Measurements from ENCODE around the gene OR51B5. TPM values are rescaled to one million over a fixed set of nuclear protein-coding genes. Genes with fewer than 3 reads are reported as not detected.

The OR51B5 gene
- total and polyA plus RNA-seq, 2 of the 4 experiments (the other 2 are of a cell fraction): 0.09 to 0.54 TPM

- no peak overlapping the region for H3K4ac ChIP-seq (ENCODE audit: low read depth, low read length)
- no peak overlapping the region for H3K9ac ChIP-seq (ENCODE audit: low read depth, low read length)
- BruUV-seq (replicated peaks): no TSS peak
- no peaks in the 10 kb centered on the region for H3K79me1 ChIP-seq (ENCODE audit: low read depth in 1 of 2, low read length in 2 of 2)
- no peak overlapping the region for H3K4me3 ChIP-seq (ENCODE audit: insufficient read depth, low read depth, low read length)
- no peak overlapping the region for H3K23ac ChIP-seq (ENCODE audit: low read depth, low read length)
- no peaks in the 10 kb centered on the region for H4K20me1 ChIP-seq (ENCODE audit: insufficient read depth, low read length)
- H3K9me1 ChIP-seq (ENCODE audit: insufficient read depth, low read length): no peaks in the 10 kb centered on the region
- H2BK20ac ChIP-seq (ENCODE audit: low read depth, low read length): no peak overlapping the region
- no peak overlapping the region for H3K18ac ChIP-seq (ENCODE audit: low read depth, low read length)
- H3K27me3 ChIP-seq (ENCODE audit: control insufficient read depth, insufficient read depth, low read length): no peaks in the 10 kb centered on the region
- H3K9me3 ChIP-seq (ENCODE audit: control insufficient read depth, insufficient read depth, low read length): no peaks in the 10 kb centered on the region
- H3K56ac ChIP-seq (ENCODE audit: extremely low read depth, insufficient read depth, low read length): no peak overlapping the region
- no peak overlapping the region for H4K5ac ChIP-seq (ENCODE audit: low read depth, low read length)
- TF ChIP-seq RFX5 (IDR thresholded peaks at IDR 0.05; ENCODE audit: low read depth, low read length) (no peak), CTCF (conservative IDR thresholded peaks at IDR 0.05; ENCODE audit: low read depth, low read length) (peak; percentile 89), SMC3 (IDR thresholded peaks at IDR 0.05; ENCODE audit: low read depth, low read length) (peak; percentile 98), POLR2A (IDR thresholded peaks at IDR 0.05; ENCODE audit: low read depth, low read length) (0 out of 2 replicates have a peak, but pooled peaks have one; percentile 34), RAD21 (IDR thresholded peaks at IDR 0.05; ENCODE audit: low read length) (peak; percentile 98), MXI1 (IDR thresholded peaks at IDR 0.05; ENCODE audit: borderline replicate concordance, low read depth, low read length) (no peak)
- in situ Hi-C loops (cut with MboI; ENCODE audit: low sequenced_read_pairs): loop anchor here (5.0 to 10.0 kb wide), 2 partner anchors 259 to 746 kb away; partner anchors contain the start of gene OR51D1
- no CpG with 5 or more reads among the region's 4 CpGs for WGBS, 2 experiments (ENCODE audit: extremely low coverage in 2 of 2, insufficient read length in 1 of 2)
- no peak overlapping the region for H2BK5ac ChIP-seq (ENCODE audit: low read depth, low read length, poor library complexity, severe bottlenecking)
- H3K4me2 ChIP-seq (ENCODE audit: low read depth, low read length): no peak overlapping the region
- H3K4me1 ChIP-seq (ENCODE audit: control insufficient read depth, insufficient read depth, low read length): no peaks in the 10 kb centered on the region
- ChIA-PET CTCF (interaction anchor here (1.2 to 1.6 kb wide), 2 partner anchors 91 to 178 kb away, joined by 3 to 4 read pairs; no protein-coding TSS in a partner anchor), POLR2A (ENCODE audit: unreplicated experiment) (interaction anchor here (0.6 to 1.0 kb wide), 2 partner anchors 48 to 257 kb away, joined by 4 read pairs; no protein-coding TSS in a partner anchor)
- dilution Hi-C loops (cut with HindIII; ENCODE audit: low sequenced_read_pairs, unreplicated experiment): no loop called here
- intact Hi-C loops (cut with micrococcal nuclease): loop anchor here (1.0 to 5.0 kb wide), 7 partner anchors 176 to 1194 kb away; partner anchors contain the start of genes OR51D1 and OR52N2
- DNase-seq (peak; percentile 77), ATAC-seq (ENCODE audit: low read depth) (peak; percentile 100)
- H3K36me3 ChIP-seq (ENCODE audit: control insufficient read depth, insufficient read depth, low read length): no peaks in the 10 kb centered on the region
- peak overlapping the region; percentile 74 for H2BK120ac ChIP-seq (ENCODE audit: low read depth, low read length)
- peak overlapping the region; percentile 50 for H2AFZ ChIP-seq (replicated peaks; ENCODE audit: low read length, poor library complexity)
- H2AK9ac ChIP-seq (replicated peaks; ENCODE audit: low read depth, low read length, poor library complexity): no peak overlapping the region
- H2BK15ac ChIP-seq (ENCODE audit: low read depth, low read length): no peak overlapping the region
- no peak overlapping the region for H3K27ac ChIP-seq (ENCODE audit: insufficient read depth, low read length)
- H2AK5ac ChIP-seq (ENCODE audit: low read depth, low read length): no peak overlapping the region
- peak overlapping the region; percentile 7; the same call in 1 of the 2 replicates for H4K91ac ChIP-seq (ENCODE audit: insufficient read depth, low read depth, low read length)
- peak overlapping the region in 1 of 2 experiments; percentile 16; a peak in 1 of 4 replicates for H4K8ac ChIP-seq (ENCODE audit: low read depth in 2 of 2, low read length in 2 of 2)
- H3K14ac ChIP-seq (replicated peaks; ENCODE audit: low read depth, low read length): no peak overlapping the region
Measured at GRCh38 chr11:5380740-5381342, 37.5 kb upstream of the OR51B5 start.
